RCC 7860 (cell line): Measurements from ENCODE around the gene HLA-DPA1.

ENCODE experiments used
- DNase-seq: peaks from one replicate; pipeline ENCODE4 v3.0.0-alpha.2; 2015; ENCODE audit warnings: low spot score
- FAIRE-seq: peaks from 2 replicates; lab custom pipeline; 2012; peaks lifted over from hg19 to GRCh38; lab: Jason Lieb, UNC

The HLA-DPA1 gene

DNA sequence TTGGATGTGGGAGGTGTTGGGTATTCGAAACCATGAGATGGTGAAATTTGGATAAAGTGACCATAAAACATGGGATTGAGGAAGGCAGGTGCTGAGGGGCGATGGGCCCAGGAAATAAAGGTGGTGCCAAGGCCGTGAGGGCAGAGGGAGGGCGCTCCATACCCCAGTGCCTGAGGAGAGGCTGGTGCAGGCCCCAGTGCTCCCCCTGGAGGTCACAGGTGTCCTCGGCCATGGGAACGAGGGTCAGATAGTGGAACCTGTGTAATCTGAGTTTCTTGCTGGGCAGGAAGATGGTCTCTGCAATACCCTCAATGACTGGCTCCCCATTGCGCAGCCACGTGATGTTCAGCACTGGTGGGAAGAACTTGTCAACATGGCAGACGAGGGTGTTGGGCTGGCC is 18.5 kb upstream of the HLA-DPA1 start:
- DNase-seq = no peak
- FAIRE-seq = no peak

GRCh38 chr6:33088931-33089620 is 15.6 kb upstream of the HLA-DPA1 start:
- FAIRE-seq (no peak), DNase-seq (no peak)

GRCh38 chr6:33088258-33088930 is 14.9 kb upstream of the HLA-DPA1 start:
- FAIRE-seq (no peak), DNase-seq (no peak)

GRCh38 chr6:33085627-33086026 is 12.2 kb upstream of the HLA-DPA1 start:
- DNase-seq (no peak), FAIRE-seq (no peak)

- FAIRE-seq (no peak), DNase-seq (no peak)
Observed at GRCh38 chr6:33082702-33083101, 9.3 kb upstream of the HLA-DPA1 start.

DNA sequence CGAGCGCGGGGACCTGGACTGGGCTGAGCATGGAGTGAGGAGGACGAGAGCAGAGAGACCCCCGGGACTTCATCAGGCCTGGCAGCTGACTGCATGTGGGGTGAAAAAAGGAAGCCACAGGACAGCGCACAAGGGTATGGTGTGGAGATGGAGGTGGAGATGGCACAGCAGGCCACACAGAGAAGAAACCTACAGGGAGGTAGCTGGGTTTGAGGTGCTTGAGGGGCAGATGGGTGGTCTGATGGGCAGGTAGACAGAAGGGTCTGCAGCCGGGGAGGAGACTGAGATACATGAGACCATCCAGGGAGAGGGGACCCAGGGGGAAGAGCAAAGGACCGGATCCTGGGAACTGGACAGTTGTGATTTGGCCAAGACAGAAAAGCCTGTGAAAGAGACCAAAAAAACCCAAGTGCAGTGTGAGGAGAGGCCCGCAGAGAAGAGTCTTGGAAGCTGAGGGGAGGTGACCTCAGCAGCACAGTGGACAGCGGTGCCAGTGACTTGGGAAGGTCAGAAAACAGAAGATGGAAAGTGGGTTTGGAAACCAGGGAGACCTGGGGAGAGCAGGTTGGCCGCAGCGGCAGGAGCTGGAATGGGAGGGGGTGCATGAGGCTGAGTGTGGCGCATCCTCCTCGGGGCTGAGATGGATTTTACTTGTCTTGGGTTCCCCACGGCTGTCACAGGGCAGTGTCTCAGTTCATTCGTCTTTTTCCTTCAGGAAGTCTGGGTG is 7.8 kb upstream of the HLA-DPA1 start:
- no peak for FAIRE-seq
- DNase-seq = no peak

DNA sequence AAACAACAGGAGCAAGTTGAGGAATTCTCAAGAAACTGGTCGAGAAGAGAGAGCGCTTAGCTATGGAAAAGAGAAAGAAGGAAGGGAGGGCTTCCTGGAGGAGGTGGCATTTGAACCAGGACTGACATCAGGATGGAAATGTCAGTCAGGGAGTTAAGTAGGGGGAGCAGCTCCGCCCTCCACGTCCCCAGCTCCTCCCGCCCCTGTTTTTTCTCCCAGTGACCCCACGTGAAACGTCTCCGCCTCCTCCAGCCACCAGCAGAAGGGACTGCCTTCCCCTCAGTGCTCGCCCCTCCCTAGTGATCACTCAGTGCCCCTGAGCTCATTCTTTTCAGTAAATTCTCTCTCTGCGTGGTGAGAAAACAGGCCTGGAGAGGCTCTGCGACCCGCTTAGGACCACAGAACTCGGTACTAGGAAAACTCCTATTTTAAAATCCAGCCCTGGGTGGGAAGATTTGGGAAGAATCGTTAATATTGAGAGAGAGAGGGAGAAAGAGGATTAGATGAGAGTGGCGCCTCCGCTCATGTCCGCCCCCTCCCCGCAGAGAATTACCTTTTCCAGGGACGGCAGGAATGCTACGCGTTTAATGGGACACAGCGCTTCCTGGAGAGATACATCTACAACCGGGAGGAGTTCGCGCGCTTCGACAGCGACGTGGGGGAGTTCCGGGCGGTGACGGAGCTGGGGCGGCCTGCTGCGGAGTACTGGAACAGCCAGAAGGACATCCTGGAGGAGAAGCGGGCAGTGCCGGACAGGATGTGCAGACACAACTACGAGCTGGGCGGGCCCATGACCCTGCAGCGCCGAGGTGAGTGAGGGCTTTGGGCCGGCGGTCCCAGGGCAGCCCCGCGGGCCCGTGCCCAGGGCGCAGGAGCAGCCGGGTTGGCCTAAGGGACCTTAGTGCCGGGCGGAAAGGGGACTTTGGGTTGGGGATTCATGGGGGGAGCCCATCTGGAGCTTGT is 7.0 kb upstream of the HLA-DPA1 start:
- DNase-seq = no peak
- FAIRE-seq = no peak

DNA sequence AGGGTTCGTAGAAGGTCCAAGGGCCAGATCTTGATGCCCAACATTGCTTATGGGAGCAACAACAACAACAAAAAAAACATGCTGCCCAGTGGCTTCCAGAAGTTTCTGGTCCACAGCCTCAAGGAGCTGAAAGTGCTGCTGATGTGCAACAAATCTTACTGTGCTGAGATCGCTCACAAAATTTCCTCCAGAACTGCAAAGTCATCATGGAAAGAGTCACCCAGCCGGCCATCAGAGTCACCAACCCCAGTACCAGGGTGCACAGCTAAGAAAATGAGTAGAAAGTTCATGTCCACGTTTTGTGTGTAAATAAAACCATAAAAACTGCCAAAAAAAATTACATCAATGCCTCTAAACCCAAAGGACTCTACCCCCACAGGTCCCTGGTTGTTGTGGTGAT is 6.1 kb upstream of the HLA-DPA1 start:
- no peak for FAIRE-seq
- no peak for DNase-seq

DNA sequence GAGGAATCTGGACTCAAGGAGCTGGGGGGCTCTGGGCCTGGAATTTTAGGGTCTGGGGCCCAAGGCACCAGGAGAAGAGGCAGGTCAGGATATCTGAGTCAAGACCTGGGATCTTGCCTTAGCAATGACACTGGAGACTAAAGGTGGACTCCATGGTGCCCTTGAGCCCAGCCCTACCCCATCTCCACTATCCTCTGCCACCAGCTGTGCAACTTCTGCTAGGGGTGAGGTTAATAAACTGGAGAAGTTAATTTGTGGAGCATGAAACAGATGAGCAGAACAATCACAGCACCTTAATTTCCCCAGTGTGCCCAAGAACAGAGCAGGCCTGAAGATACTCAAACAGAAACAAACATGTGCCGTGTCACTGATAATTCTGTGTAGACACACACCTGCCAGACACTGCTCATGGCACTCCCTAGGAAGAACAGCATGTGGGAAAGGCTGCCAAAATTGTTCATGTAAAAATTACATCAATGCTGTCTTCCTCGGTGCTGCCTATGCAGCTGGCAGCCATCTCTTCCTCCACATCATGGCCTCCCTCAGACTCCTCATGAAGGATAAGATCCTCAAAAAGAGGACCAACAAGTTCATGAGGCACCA is 5.6 kb upstream of the HLA-DPA1 start:
- FAIRE-seq (no peak), DNase-seq (no peak)

GRCh38 chr6:33078442-33078841 is 5.0 kb upstream of the HLA-DPA1 start:
- FAIRE-seq = no peak

DNA sequence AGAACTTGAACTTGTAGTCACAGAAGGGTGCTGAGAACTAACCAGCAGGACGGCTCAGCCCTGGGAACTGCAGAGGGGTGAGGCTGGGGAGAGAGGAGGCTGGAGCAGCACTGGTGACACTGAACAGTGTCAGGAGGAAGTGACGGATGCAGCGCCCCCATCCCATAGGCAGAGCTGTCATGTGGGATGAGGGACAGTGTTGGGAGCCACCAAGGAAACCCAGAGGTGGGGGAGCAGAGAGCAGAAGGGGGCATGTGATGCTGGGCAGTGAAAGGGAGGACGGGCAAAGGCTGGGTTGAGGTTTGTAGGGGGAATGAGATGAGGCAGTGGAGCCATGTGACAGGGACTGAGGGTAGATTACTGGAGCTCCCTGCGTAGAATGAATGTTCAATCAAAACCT is 4.5 kb upstream of the HLA-DPA1 start:
- DNase-seq = no peak
- no peak for FAIRE-seq

More at GRCh38 chr6:33078442-33078841, 5.0 kb upstream of the HLA-DPA1 start:
- DNase-seq = no peak

DNA sequence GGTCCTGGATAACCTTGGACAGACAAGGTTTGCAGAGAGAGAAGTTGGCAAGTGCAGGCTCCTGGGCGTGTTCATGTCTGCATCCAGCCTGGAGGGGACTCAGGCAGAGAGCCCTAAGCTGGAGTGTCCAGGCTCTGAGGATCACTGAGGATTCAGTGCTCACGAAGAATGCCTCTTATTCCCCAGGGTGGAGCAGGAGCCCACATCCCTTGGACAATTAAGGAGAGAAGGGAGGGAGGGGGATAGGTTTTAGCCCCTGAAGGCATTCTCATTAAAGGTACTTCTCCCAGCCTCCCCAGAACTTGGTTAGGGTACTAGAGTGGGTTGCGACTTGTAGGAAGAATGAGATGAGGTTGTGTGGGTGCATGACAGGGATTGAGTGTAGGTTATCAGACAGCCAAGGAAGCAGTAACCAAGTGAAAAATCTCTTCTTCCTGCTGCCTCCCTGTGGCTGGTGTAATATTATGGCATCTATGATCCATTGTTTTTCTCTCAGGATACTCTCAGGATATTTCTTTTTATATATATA is 3.0 kb upstream of the HLA-DPA1 start:
- FAIRE-seq (no peak), DNase-seq (no peak)

- FAIRE-seq (no peak), DNase-seq (peak; percentile 24)
Observed at GRCh38 chr6:33075568-33076405, 2.3 kb upstream of the HLA-DPA1 start, which contains the start of gene HLA-DPB1. Gene HLA-DPB1 (plus strand): TSS chr6:33075990. CDS start chr6:33076042, 52 bp downstream.

- FAIRE-seq (no peak), DNase-seq (no peak)
Observed at GRCh38 chr6:33075208-33075567, 1.7 kb upstream of the HLA-DPA1 start.

- no peak for DNase-seq
- FAIRE-seq = no peak
Observed at GRCh38 chr6:33072508-33073100, 845 bp downstream of the HLA-DPA1 start.

DNA sequence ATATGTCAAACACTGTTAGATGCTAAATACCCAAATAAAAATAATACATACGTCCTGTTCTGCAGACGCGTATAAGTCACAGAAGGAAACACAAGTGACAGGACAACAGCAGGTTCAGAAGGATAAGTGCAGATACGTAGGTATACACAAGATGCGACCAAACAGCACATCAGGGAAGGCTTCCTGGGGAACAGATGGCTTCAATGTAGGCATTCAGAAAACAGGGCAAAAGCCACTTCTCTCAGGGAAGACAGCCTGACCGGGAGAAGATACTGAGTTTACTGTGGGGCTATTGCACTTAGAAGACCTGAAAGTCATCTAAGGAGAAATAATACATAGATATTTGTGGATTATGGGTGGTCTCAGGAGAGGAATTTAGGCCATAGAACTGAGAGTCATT is 1.9 kb downstream of the HLA-DPA1 start:
- DNase-seq (no peak), FAIRE-seq (no peak)

- DNase-seq (no peak), FAIRE-seq (no peak)
Observed at GRCh38 chr6:33070909-33071308, 2.5 kb downstream of the HLA-DPA1 start.

- no peak for DNase-seq
- no peak for FAIRE-seq
Observed at GRCh38 chr6:33069021-33069738, 4.3 kb downstream of the HLA-DPA1 start.
